ENCODE measurements around the gene MISFA. TPM values are rescaled to one million over a fixed set of nuclear protein-coding genes. Genes with fewer than 3 reads are reported as not detected.

Gene MISFA
- total RNA-seq, 1 experiment from 2014 or later, result 4.6 TPM

DNA sequence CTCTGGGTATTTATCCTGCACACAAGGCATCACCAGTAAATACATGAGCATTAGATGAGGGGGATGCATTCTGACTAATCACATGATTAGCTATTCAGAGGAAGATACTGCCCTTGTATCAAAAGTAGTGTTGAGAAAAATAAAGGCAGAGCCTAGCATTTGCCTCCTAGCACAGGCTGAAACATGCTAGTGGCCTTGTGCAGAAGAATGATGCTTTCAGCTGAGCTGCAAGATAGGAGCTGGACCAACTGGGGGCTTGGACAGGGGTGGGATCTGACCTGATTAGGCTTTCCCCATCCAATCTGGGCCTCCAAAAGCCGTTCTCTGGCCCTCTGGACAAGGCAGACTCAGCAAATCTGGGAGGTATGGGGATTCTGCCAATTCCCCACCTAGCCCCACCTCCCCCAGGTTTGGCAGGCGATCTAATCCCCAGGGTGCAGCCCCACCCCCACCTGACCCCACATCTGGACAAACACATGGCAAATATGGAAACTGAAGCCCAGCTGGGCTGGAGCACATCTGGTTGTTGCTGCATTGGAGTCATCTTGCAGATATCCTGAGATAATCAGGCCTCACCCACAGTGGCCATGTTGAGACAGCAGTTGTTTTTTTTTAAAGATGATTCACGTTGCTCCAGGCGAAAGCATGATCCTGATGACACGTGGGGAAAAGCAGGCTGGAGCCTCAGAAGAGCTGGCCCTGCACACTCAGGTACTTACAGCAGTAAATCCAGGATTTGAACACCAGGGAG is 4.4 kb upstream of the MISFA start:
- CTCF ChIA-PET, result no interaction called here
- intact Hi-C loops (cut with micrococcal nuclease; ENCODE audit: unreplicated experiment), result no loop called here

DNA sequence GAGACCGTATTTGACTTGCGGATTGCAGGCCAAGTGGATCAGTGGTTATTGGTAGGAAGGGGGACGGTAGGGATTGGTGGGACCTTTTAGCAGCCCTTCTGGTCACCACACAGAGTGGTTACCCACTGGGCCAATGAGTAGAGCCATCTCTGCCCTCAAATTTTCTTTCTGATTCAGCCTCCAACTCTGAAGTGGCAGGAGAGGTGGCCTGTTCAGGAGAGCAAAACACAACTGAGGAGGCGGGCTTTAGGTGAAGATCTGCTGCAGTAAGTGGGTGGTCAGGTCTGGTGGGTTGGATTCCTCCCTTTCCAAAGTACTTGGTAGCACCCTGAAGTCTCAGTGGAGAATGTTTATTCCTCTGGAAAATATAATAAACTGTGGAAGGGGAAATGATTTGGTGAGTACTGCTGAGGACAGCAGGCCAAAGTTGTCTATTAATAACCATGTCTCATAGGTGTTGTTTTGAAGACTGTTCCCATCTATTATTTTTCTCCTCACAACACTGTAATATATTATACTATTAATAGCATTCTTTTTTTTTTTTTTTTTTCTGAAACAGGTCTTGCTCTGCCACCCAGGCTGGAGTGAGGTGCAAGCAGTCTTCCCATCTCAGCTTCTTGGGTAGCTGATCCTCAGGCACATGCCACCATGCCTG is 1.5 kb downstream of the MISFA start:
- no peaks in the 10 kb centered on the region for H3K36me3 ChIP-seq (ENCODE audit: insufficient read depth, low read length, poor library complexity, severe bottlenecking)
- ChIA-PET POLR2A (ENCODE audit: low non-redundant PET) (no interaction called here), CTCF (no interaction called here)
- H3K9me3 ChIP-seq (ENCODE audit: low read depth, low read length, poor library complexity, severe bottlenecking), result no peaks in the 10 kb centered on the region
- intact Hi-C loops (cut with micrococcal nuclease; ENCODE audit: unreplicated experiment), result no loop called here
- TF ChIP-seq, protein P1, sequence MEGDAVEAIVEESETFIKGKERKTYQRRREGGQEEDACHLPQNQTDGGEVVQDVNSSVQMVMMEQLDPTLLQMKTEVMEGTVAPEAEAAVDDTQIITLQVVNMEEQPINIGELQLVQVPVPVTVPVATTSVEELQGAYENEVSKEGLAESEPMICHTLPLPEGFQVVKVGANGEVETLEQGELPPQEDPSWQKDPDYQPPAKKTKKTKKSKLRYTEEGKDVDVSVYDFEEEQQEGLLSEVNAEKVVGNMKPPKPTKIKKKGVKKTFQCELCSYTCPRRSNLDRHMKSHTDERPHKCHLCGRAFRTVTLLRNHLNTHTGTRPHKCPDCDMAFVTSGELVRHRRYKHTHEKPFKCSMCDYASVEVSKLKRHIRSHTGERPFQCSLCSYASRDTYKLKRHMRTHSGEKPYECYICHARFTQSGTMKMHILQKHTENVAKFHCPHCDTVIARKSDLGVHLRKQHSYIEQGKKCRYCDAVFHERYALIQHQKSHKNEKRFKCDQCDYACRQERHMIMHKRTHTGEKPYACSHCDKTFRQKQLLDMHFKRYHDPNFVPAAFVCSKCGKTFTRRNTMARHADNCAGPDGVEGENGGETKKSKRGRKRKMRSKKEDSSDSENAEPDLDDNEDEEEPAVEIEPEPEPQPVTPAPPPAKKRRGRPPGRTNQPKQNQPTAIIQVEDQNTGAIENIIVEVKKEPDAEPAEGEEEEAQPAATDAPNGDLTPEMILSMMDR (conservative IDR thresholded peaks at IDR 0.05; ENCODE audit: low read depth, low read length), result no peak
- no peak for TF ChIP-seq EZH2 (IDR thresholded peaks at IDR 0.05; ENCODE audit: borderline replicate concordance, low read depth, low read length, poor library complexity, severe bottlenecking)
- no peak for DNase-seq (ENCODE audit: low spot score)
- no TSS peak for BruUV-seq (replicated peaks)
- H3K4me3 ChIP-seq (ENCODE audit: low read depth, low read length, poor library complexity, severe bottlenecking), result no peak overlapping the region
- H3K4me1 ChIP-seq (ENCODE audit: insufficient read depth, low read length, poor library complexity, severe bottlenecking), result no peaks in the 10 kb centered on the region
- H3K27ac ChIP-seq (ENCODE audit: low read depth, low read length, poor library complexity, severe bottlenecking), result no peak overlapping the region
- H3K27me3 ChIP-seq (replicated peaks; ENCODE audit: insufficient read depth, low read depth, low read length, poor library complexity), result no peaks in the 10 kb centered on the region

More for the DNA sequence above, 4.4 kb upstream of the MISFA start:
- no peak overlapping the region for H3K4me3 ChIP-seq (ENCODE audit: low read depth, low read length, poor library complexity, severe bottlenecking)
- H3K36me3 ChIP-seq (ENCODE audit: insufficient read depth, low read length, poor library complexity, severe bottlenecking), result no peaks in the 10 kb centered on the region
- no TSS peak for BruUV-seq (replicated peaks)
- no peaks in the 10 kb centered on the region for H3K9me3 ChIP-seq (ENCODE audit: low read depth, low read length, poor library complexity, severe bottlenecking)
- DNase-seq (ENCODE audit: low spot score), result no peak
- no peaks in the 10 kb centered on the region for H3K27me3 ChIP-seq (replicated peaks; ENCODE audit: insufficient read depth, low read depth, low read length, poor library complexity)
- TF ChIP-seq, protein P1 (conservative IDR thresholded peaks at IDR 0.05; ENCODE audit: low read depth, low read length), result no peak
- TF ChIP-seq EZH2 (IDR thresholded peaks at IDR 0.05; ENCODE audit: borderline replicate concordance, low read depth, low read length, poor library complexity, severe bottlenecking), result no peak
- H3K4me1 ChIP-seq (ENCODE audit: insufficient read depth, low read length, poor library complexity, severe bottlenecking), result no peaks in the 10 kb centered on the region
- no peak overlapping the region for H3K27ac ChIP-seq (ENCODE audit: low read depth, low read length, poor library complexity, severe bottlenecking)
- POLR2A ChIA-PET (ENCODE audit: low non-redundant PET), result no interaction called here

DNA sequence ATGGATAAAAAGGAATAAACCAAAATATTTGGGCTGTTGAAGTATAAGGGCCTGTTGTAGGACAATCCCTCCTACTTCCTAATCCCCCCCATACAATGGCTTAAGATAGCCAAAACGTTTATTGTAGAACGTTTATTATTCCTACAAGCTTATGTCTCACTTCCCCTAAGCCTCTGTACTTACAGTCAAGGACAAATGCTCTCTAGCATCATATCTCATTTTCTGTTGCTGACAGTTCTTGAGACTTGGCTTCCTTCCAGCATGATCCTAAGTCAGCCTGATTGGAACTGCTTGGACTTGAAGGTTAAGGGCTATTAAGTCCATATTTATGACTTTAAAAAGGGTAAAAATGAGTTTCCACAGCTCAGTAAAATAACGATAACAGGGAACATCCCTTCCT is 8.8 kb downstream of the MISFA start:
- BruUV-seq (replicated peaks), result TSS peak; percentile 42
- Histone ChIP-seq H3K9me3 (ENCODE audit: low read depth, low read length, poor library complexity, severe bottlenecking) (no peaks in the 10 kb centered on the region), H3K4me3 (ENCODE audit: low read depth, low read length, poor library complexity, severe bottlenecking) (no peak overlapping the region), H3K36me3 (ENCODE audit: insufficient read depth, low read length, poor library complexity, severe bottlenecking) (peaks cover 10% of the 10 kb centered on the region), H3K4me1 (ENCODE audit: insufficient read depth, low read length, poor library complexity, severe bottlenecking) (no peaks in the 10 kb centered on the region), H3K27ac (ENCODE audit: low read depth, low read length, poor library complexity, severe bottlenecking) (no peak overlapping the region), H3K27me3 (replicated peaks; ENCODE audit: insufficient read depth, low read depth, low read length, poor library complexity) (no peaks in the 10 kb centered on the region)
- ChIA-PET CTCF (no interaction called here), POLR2A (ENCODE audit: low non-redundant PET) (no interaction called here)
- TF ChIP-seq, protein P1 (conservative IDR thresholded peaks at IDR 0.05; ENCODE audit: low read depth, low read length), result no peak
- intact Hi-C loops (cut with micrococcal nuclease; ENCODE audit: unreplicated experiment), result no loop called here
- DNase-seq (ENCODE audit: low spot score), result no peak

Measured in A673 (cell line).